Measurements from ENCODE around the gene DNAJC12. TPM values are rescaled to one million over a fixed set of nuclear protein-coding genes. Genes with fewer than 3 reads are reported as not detected.
"Not testable (repeated sequence)": the region's sequence is repeated elsewhere in the genome, so short reads cannot be mapped to it uniquely, and the experiment has no call there.

Gene DNAJC12
- total RNA-seq, 1 donor from 2014 or later, result 2.7 TPM

GRCh38 chr10:67790534-67791408 lies 47.2 kb downstream of the DNAJC12 start:
- no peak for DNase-seq

- no peak for DNase-seq
Observed at GRCh38 chr10:67789769-67790168, 48.2 kb downstream of the DNAJC12 start.

- no peak for DNase-seq
Observed at GRCh38 chr10:67788028-67788886, 49.7 kb downstream of the DNAJC12 start.

- DNase-seq, result no peak
Observed at GRCh38 chr10:67785098-67785497, 52.9 kb downstream of the DNAJC12 start.

GRCh38 chr10:67784474-67784873 lies 53.5 kb downstream of the DNAJC12 start:
- DNase-seq, result no peak

- DNase-seq, result no peak
Observed at GRCh38 chr10:67783606-67784294, 54.2 kb downstream of the DNAJC12 start.

- DNase-seq, result no peak
Observed at GRCh38 chr10:67782530-67782929, 55.5 kb downstream of the DNAJC12 start.

GRCh38 chr10:67780759-67781538 lies 57.0 kb downstream of the DNAJC12 start:
- DNase-seq, result no peak

GRCh38 chr10:67780204-67780621 lies 57.8 kb downstream of the DNAJC12 start:
- DNase-seq, result not testable (repeated sequence)

GRCh38 chr10:67779465-67780203 lies 58.4 kb downstream of the DNAJC12 start:
- DNase-seq, result peak; percentile 72

- no peak for DNase-seq
Observed at GRCh38 chr10:67776371-67776770, 61.6 kb downstream of the DNAJC12 start.

GRCh38 chr10:67775279-67775678 lies 62.7 kb downstream of the DNAJC12 start:
- no peak for DNase-seq

- DNase-seq, result no peak
Observed at GRCh38 chr10:67772894-67773511, 65.0 kb downstream of the DNAJC12 start.

- no peak for DNase-seq
Observed at GRCh38 chr10:67772151-67772550, 65.8 kb downstream of the DNAJC12 start.

- no peak for DNase-seq
Observed at GRCh38 chr10:67771200-67771599, 66.8 kb downstream of the DNAJC12 start.

GRCh38 chr10:67770537-67770936 lies 67.5 kb downstream of the DNAJC12 start:
- no peak for DNase-seq

GRCh38 chr10:67767244-67767643 lies 70.7 kb downstream of the DNAJC12 start:
- no peak for DNase-seq

- peak; percentile 94 for DNase-seq
Observed at GRCh38 chr10:67764012-67764822, 73.8 kb downstream of the DNAJC12 start.

- DNase-seq, result peak; percentile 56
Observed at GRCh38 chr10:67763499-67764011, 74.4 kb downstream of the DNAJC12 start.
